SK-N-SH treated with all-trans-retinoic acid at 6 μM for 48 hours (cell line): ENCODE measurements around the gene VMAC.

Experiments
- ESRRG ChIP-seq: fragments of 250-450 bp; sonication (Bioruptor Pico); IDR thresholded peaks from 2 replicates; pipeline ENCODE4 v1.6.1; 2021; ENCODE audit warnings: mild to moderate bottlenecking
- PATZ1 ChIP-seq: fragments of 250-450 bp; sonication (Bioruptor Pico); IDR thresholded peaks from 2 replicates; pipeline ENCODE4 v1.8.0; 2020; ENCODE audit warnings: mild to moderate bottlenecking, moderate library complexity, borderline replicate concordance
- RARB ChIP-seq: fragments of 250-450 bp; sonication (Bioruptor Pico); IDR thresholded peaks from 2 replicates; pipeline ENCODE4 v1.8.0; 2021; ENCODE audit warnings: mild to moderate bottlenecking, moderate library complexity
- TOX ChIP-seq: fragments of 250-450 bp; sonication (Bioruptor Pico); IDR thresholded peaks from 2 replicates; pipeline ENCODE4 v1.8.0; 2021; ENCODE audit warnings: mild to moderate bottlenecking, moderate library complexity, borderline replicate concordance
- ZFP3 ChIP-seq: fragments of 250-450 bp; sonication (Bioruptor Pico); IDR thresholded peaks from 2 replicates; pipeline ENCODE4 v1.5.0; 2020; ENCODE audit warnings: mild to moderate bottlenecking, moderate library complexity
- TF ChIP-seq, protein P1 (sequence below): fragments of 250-450 bp; sonication (Bioruptor Pico); IDR thresholded peaks from 2 replicates; pipeline ENCODE4 v1.5.1; 2020; ENCODE audit warnings: low read depth, mild to moderate bottlenecking, moderate library complexity
- TF ChIP-seq, protein P2 (sequence below): fragments of 250-450 bp; sonication (Bioruptor Pico); IDR thresholded peaks from 2 replicates; pipeline ENCODE4 v1.5.0; 2020; ENCODE audit warnings: mild to moderate bottlenecking, moderate library complexity

DNA sequence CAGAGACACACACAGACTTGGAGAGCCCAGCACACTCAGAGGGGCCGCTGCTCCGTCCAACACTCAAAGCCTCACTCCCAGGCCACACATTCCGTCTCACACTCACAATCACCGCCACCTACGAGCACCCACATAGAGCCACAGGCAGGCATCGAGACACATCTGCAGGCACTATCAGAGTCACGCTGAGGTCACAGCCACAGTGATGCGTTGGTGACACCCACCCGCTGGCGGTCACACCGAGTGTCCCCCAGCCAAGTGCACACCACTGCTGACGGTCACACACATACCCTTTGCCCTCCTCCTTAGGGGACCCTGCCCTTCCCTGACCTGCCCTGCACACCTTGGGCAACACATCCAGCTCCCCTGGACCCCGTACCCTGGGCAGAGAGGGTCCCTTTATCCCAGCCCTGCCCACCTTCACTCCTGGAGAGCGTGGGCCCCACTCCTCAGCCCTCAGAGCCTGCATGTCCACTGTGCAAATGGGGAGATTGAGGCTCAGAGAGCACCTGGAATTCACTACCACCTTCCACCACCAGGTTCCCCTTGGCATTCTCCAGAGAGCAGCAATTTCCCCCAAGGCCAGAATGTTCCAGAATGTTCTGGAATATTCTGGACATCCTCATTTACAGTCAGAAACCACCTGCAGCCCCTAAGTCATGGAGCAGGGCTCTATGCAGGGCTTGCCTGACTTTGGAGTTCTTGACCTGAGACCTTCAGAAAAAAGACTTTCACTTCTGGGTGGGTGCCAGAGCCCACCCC lies 39.8 kb upstream of the VMAC start:
- TF ChIP-seq ZFP3 (CRISPR knock-in tag) (no peak), PATZ1 (CRISPR knock-in tag) (no peak), ESRRG (CRISPR knock-in tag) (no peak), RARB (CRISPR knock-in tag) (no peak), TOX (no peak)
- TF ChIP-seq, protein P1, sequence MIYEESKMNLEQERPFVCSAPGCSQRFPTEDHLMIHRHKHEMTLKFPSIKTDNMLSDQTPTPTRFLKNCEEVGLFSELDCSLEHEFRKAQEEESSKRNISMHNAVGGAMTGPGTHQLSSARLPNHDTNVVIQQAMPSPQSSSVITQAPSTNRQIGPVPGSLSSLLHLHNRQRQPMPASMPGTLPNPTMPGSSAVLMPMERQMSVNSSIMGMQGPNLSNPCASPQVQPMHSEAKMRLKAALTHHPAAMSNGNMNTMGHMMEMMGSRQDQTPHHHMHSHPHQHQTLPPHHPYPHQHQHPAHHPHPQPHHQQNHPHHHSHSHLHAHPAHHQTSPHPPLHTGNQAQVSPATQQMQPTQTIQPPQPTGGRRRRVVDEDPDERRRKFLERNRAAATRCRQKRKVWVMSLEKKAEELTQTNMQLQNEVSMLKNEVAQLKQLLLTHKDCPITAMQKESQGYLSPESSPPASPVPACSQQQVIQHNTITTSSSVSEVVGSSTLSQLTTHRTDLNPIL = no peak
- TF ChIP-seq, protein P2, sequence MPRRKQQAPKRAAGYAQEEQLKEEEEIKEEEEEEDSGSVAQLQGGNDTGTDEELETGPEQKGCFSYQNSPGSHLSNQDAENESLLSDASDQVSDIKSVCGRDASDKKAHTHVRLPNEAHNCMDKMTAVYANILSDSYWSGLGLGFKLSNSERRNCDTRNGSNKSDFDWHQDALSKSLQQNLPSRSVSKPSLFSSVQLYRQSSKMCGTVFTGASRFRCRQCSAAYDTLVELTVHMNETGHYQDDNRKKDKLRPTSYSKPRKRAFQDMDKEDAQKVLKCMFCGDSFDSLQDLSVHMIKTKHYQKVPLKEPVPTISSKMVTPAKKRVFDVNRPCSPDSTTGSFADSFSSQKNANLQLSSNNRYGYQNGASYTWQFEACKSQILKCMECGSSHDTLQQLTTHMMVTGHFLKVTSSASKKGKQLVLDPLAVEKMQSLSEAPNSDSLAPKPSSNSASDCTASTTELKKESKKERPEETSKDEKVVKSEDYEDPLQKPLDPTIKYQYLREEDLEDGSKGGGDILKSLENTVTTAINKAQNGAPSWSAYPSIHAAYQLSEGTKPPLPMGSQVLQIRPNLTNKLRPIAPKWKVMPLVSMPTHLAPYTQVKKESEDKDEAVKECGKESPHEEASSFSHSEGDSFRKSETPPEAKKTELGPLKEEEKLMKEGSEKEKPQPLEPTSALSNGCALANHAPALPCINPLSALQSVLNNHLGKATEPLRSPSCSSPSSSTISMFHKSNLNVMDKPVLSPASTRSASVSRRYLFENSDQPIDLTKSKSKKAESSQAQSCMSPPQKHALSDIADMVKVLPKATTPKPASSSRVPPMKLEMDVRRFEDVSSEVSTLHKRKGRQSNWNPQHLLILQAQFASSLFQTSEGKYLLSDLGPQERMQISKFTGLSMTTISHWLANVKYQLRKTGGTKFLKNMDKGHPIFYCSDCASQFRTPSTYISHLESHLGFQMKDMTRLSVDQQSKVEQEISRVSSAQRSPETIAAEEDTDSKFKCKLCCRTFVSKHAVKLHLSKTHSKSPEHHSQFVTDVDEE = no peak
